Bronchial epithelial cell (primary cell): ENCODE results near the gene LRRC61. TPM values are rescaled to one million over a fixed set of nuclear protein-coding genes. Genes with fewer than 3 reads are reported as not detected.

Experiments used
- DNase-seq: peaks from one replicate; pipeline ENCODE4 v3.0.0-alpha.2; 2010; ENCODE audit warnings: low read depth
- FAIRE-seq: peaks from 2 replicates; lab custom pipeline; 2011; peaks lifted over from hg19 to GRCh38; lab: Jason Lieb, UNC
- H3K27me3 ChIP-seq: 2 replicates; pipeline ENCODE4 v1.5.1; 2011; ENCODE audit warnings: low read length; ENCODE audit not compliant: control insufficient read depth, insufficient read depth
- H3K36me3 ChIP-seq: 2 replicates; pipeline ENCODE4 v1.5.1; 2011; ENCODE audit warnings: low read length; ENCODE audit not compliant: control insufficient read depth, insufficient read depth
- H3K4me3 ChIP-seq: 2 replicates; pipeline ENCODE4 v1.5.1; 2011; ENCODE audit warnings: mild to moderate bottlenecking, low read depth, low read length, control low read depth
- total RNA-seq: library from RNA; depleted of rRNA; stranded (reverse); fragments of >200 nt; gene quantifications from 2 replicates; pipeline ENCODE4 v1.2.1, GENCODE V29; 2014
- TF ChIP-seq, protein P1 (sequence below): IDR thresholded peaks from 2 replicates; pipeline ENCODE4 v1.5.1; 2011; ENCODE audit warnings: mild to moderate bottlenecking, moderate library complexity, low read length, control low read depth, inconsistent platforms; ENCODE audit not compliant: insufficient read depth, severe bottlenecking

LRRC61 gene
- total RNA-seq, 1 donor from 2014 or later = 7.6 TPM

DNA sequence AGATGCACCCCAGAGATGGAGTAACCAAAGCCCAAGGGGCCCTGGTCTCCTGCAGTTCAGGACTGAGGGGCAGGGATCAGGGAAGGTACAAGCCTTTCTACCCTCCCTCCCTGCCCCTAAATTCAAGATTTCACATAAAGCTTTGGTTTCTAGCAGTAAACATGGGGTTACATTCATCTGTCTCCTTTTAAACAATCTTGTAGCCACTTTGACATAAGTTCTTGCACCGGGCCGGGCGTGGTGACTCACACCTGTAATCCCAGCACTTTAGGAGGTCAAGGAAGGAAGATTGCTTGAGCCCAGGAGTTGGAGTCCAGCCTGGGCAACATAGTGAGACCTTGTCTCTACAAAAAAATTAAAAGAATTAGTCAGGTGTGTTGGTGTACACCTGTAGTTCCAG lies 4.2 kb downstream of the LRRC61 start:
- no peak overlapping the region for H3K4me3 ChIP-seq
- peaks cover 6% of the 10 kb centered on the region for H3K36me3 ChIP-seq
- FAIRE-seq (no peak), DNase-seq (no peak)
- H3K27me3 ChIP-seq = no peaks in the 10 kb centered on the region
- TF ChIP-seq, protein P1, sequence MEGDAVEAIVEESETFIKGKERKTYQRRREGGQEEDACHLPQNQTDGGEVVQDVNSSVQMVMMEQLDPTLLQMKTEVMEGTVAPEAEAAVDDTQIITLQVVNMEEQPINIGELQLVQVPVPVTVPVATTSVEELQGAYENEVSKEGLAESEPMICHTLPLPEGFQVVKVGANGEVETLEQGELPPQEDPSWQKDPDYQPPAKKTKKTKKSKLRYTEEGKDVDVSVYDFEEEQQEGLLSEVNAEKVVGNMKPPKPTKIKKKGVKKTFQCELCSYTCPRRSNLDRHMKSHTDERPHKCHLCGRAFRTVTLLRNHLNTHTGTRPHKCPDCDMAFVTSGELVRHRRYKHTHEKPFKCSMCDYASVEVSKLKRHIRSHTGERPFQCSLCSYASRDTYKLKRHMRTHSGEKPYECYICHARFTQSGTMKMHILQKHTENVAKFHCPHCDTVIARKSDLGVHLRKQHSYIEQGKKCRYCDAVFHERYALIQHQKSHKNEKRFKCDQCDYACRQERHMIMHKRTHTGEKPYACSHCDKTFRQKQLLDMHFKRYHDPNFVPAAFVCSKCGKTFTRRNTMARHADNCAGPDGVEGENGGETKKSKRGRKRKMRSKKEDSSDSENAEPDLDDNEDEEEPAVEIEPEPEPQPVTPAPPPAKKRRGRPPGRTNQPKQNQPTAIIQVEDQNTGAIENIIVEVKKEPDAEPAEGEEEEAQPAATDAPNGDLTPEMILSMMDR = no peak

DNA sequence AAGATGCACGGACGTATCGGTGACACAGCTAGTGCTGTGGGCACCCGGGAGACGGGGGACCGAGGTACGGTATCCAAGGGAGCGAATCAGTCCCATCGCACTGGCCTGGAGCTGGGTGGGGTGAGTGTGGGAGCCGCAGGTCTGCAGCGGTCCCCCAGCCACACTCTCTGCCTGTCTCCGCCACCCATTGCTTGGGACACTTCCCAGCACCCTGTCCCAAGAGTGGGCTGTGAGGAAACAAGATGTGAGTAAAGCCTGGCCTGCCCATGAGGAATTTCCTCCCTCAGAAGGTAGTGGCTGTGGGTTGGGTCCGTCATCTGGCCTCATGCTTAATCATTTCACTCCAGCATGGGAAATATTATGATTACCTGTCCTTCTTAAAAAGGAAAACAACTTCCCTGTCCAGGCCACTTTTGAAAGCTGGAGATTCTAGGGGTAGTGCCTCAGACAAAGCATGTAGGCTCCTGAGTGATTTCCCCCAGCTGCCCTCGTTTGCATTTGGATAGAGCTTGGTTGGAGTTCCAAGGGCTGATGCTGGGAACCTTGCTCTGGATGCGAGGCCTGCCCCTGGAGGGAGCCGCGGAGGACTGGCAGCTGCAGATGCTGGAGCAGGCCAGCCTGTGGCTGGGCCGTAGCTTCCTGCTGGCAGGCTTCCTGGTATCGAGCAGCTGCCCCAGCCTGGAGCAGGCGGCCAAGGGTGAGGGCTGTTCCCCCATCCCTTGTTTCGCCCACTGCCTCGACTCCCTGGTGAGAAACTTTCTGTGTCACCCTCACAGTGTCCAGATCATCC lies 6.4 kb downstream of the LRRC61 start:
- Histone ChIP-seq H3K36me3 (peaks cover 6% of the 10 kb centered on the region), H3K27me3 (no peaks in the 10 kb centered on the region), H3K4me3 (no peak overlapping the region)
- FAIRE-seq (no peak), DNase-seq (no peak)
- TF ChIP-seq, protein P1 = no peak

DNA sequence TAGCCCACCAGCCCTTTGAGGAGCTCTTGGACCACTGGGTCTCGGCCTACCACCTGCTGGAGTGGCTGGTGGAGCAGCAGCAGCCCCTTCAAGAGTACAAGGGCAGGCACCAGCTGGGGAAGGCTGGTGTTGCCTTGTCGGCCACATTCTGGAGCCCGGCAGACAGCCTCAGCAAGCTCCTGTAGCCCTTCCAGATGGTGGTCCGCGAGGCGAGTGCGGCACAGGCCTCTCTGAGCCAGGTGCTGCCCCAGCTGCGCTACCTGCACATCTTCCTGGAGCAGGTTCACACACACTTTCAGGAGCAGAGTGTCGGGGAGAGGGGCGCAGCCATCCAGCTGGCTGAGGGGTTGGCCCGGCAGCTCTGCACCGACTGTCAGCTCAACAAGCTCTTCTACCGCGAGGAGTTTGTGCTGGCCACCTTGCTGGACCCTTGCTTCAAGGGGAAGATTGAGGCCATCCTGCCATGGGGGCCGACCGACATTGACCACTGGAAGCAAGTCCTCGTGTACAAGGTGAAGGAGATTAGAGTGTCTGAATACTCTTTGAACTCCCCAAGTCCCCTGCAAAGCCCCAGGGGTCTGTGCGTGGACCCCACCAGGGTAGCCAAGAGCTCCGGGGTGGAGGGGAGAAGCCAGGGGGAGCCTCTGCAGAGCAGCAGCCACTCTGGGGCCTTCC lies 7.2 kb downstream of the LRRC61 start:
- peaks cover 6% of the 10 kb centered on the region for H3K36me3 ChIP-seq

DNA sequence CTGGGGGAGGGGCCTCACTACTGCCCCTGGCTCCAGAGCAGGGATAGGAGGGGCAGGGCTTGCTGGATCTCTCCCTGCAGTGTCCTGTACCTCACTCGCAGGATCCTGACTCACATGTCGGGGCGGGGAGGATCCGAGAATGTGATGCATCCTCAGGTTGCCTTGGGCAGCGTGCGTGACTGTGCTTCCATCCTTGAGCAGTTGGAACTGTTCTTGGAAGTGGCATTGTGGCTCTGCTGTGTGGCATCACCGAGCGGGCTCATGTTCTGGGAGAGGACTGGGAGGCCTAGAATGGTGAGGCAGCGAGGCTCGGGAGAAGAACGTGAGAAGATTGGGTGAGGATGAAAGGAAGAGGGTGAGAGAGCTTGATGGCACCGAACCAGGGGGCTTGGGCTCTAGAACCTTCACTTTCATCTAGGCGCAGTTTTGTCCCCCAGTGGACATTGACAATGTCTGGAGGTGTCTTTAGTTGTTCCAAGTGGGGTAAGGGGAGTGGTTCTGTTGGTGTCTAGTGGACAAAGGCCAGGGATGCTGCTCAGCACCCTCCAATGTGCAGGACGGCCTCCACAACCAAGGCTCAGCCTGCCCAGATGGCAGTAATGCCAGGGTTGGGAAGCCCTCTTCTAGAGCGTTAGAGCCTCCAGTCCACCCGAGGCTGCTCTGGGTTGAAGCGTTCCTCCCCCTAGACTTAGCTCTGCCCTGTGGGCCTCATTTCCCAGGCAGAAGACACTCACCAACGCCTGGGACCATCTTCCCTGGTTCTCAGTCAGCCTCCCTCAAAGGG lies 9.9 kb downstream of the LRRC61 start:
- no peaks in the 10 kb centered on the region for H3K27me3 ChIP-seq
- DNase-seq (no peak), FAIRE-seq (no peak)
- TF ChIP-seq, protein P1 = no peak
- H3K36me3 ChIP-seq = peaks cover 2% of the 10 kb centered on the region
- no peak overlapping the region for H3K4me3 ChIP-seq

More for the DNA sequence above, 7.2 kb downstream of the LRRC61 start:
- Histone ChIP-seq H3K4me3 (no peak overlapping the region), H3K27me3 (no peaks in the 10 kb centered on the region)
- DNase-seq = no peak
- TF ChIP-seq, protein P1 = no peak
- no peak for FAIRE-seq

DNA sequence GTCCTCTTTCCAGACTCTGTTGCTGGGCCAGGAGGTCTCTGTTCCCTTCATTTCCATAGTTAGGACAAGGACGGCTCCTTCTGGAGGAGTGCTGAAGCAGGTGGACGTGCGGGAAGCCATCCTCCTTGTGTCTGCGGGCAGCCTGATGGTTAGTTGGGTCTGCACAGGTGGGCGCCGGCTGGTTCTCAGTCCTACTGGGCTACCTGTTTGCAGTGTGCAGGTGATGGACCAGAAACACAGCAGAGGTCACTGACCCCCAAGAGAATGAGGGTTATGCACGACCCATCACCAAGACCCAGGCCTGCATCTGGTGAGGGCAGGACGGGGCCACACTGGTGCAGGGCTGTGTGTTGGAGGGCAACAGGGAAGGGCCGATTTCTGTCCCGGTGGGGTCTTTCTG lies 10.5 kb downstream of the LRRC61 start:
- TF ChIP-seq, protein P1 = no peak
- no peak overlapping the region for H3K4me3 ChIP-seq
- peak; percentile 13 for FAIRE-seq

More for the DNA sequence above, 10.5 kb downstream of the LRRC61 start:
- Histone ChIP-seq H3K36me3 (peaks cover 2% of the 10 kb centered on the region), H3K27me3 (no peaks in the 10 kb centered on the region)
- DNase-seq = no peak
